Cardiac muscle cell (in vitro differentiated cells and primary cell): ENCODE data around the gene CCDC90B. TPM values are rescaled to one million over a fixed set of nuclear protein-coding genes. Genes with fewer than 3 reads are reported as not detected.
"Not testable (repeated sequence)": the region's sequence is repeated elsewhere in the genome, so short reads cannot be mapped to it uniquely, and the experiment has no call there.

ENCODE experiments used
- DNase-seq, 2 donors: peaks; one replicate each; pipeline versions ENCODE4 v3.0.0 to v3.0.0-alpha.2; 2010 to 2017; ENCODE audit warnings: low read depth in 1 of 2, low spot score in 1 of 2
- H3K27ac ChIP-seq: fragments of 200-600 bp; sonication (generic); 2 replicates; pipeline ENCODE4 v1.5.1; 2016
- H3K27me3 ChIP-seq: fragments of 200-600 bp; sonication (generic); 2 replicates; pipeline ENCODE4 v1.6.0; 2016; ENCODE audit warnings: control low read depth
- H3K36me3 ChIP-seq: fragments of 200-600 bp; sonication (generic); 2 replicates; pipeline ENCODE4 v1.5.1; 2016; ENCODE audit warnings: control low read depth
- H3K4me1 ChIP-seq: fragments of 200-600 bp; sonication (generic); 2 replicates; pipeline ENCODE4 v1.8.1; 2017; ENCODE audit warnings: low read depth, mild to moderate bottlenecking, mixed run types
- H3K4me3 ChIP-seq: fragments of 200-600 bp; sonication (generic); 2 replicates; pipeline ENCODE4 v1.5.1; 2016; ENCODE audit warnings: mild to moderate bottlenecking
- H3K9me3 ChIP-seq: fragments of 200-600 bp; sonication (generic); 2 replicates; pipeline ENCODE4 v1.5.1; 2017; ENCODE audit warnings: low read depth, mild to moderate bottlenecking, control low read depth
- CTCF ChIP-seq: IDR thresholded peaks from 2 replicates; pipeline ENCODE4 v1.5.1; 2012; ENCODE audit warnings: low read depth, mild to moderate bottlenecking, low read length
- polyA plus RNA-seq: library from polyadenylated mRNA; unstranded; fragments of >200 nt; fragmentation: Nextera tagmentation; extraction: Ambion mirVana; gene quantifications from 2 replicates; pipeline ENCODE4 v1.2.1, GENCODE V29; 2016
- total RNA-seq: library from RNA; depleted of rRNA; stranded (reverse); fragments of >200 nt; gene quantifications from 2 replicates; pipeline ENCODE4 v1.2.3, GENCODE V29; 2016

CCDC90B gene
- total and polyA plus RNA-seq, 2 experiments from 2014 or later: 58.8 to 94.1 TPM

GRCh38 chr11:83272627-83273026 lies 13.5 kb downstream of the CCDC90B start:
- Histone ChIP-seq H3K36me3 (peaks cover 43% of the 10 kb centered on the region), H3K27ac (no peak overlapping the region), H3K4me1 (no peaks in the 10 kb centered on the region), H3K9me3 (no peaks in the 10 kb centered on the region), H3K4me3 (no peak overlapping the region), H3K27me3 (no peaks in the 10 kb centered on the region)
- DNase-seq: peak in 1 of 2 donors; percentile 34
- TF ChIP-seq CTCF: no peak

- H3K9me3 ChIP-seq, H3K4me1 ChIP-seq, H3K4me3 ChIP-seq, H3K27ac ChIP-seq, DNase-seq, H3K27me3 ChIP-seq: not testable (repeated sequence)
- H3K36me3 ChIP-seq: peaks cover 42% of the 10 kb centered on the region
These were observed 14.4 kb downstream of the CCDC90B start for GRCh38 chr11:83271734-83272133.

GRCh38 chr11:83269080-83269479 lies 17.1 kb downstream of the CCDC90B start:
- not testable (repeated sequence) for H3K27me3 ChIP-seq, DNase-seq, H3K27ac ChIP-seq, H3K4me3 ChIP-seq, H3K9me3 ChIP-seq, H3K4me1 ChIP-seq
- H3K36me3 ChIP-seq: peaks cover 30% of the 10 kb centered on the region

GRCh38 chr11:83265331-83265730 lies 20.8 kb downstream of the CCDC90B start:
- no peak for DNase-seq
- peaks cover 17% of the 10 kb centered on the region for H3K36me3 ChIP-seq
- H3K9me3 ChIP-seq: no peaks in the 10 kb centered on the region
- no peak overlapping the region for H3K4me3 ChIP-seq
- no peaks in the 10 kb centered on the region for H3K4me1 ChIP-seq
- no peak overlapping the region for H3K27ac ChIP-seq
- TF ChIP-seq CTCF: no peak
- no peaks in the 10 kb centered on the region for H3K27me3 ChIP-seq

DNA sequence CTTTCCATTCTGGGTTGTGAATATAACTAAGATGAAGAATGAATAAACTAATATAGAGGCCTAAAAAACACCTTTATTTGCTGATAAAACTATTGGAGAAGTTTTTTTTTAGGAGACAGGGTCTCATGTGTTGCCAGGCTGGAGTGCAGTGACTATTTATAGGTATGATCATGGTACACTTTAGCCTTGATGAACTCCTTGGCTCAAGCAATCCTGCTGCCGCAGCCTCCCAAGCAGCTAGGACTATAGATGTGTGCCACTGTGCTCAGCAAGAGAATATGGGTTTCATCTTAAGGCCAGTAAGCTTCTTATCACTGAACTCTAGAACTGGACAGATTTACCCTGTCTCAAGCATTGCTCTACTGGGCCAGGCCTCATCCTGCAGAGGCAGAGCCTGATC lies 26.6 kb downstream of the CCDC90B start:
- Histone ChIP-seq H3K4me3 (no peak overlapping the region), H3K27ac (peak overlapping the region; percentile 61), H3K36me3 (peaks cover 9% of the 10 kb centered on the region), H3K4me1 (no peaks in the 10 kb centered on the region), H3K27me3 (no peaks in the 10 kb centered on the region), H3K9me3 (no peaks in the 10 kb centered on the region)
- no peak for DNase-seq
- no peak for TF ChIP-seq CTCF

DNA sequence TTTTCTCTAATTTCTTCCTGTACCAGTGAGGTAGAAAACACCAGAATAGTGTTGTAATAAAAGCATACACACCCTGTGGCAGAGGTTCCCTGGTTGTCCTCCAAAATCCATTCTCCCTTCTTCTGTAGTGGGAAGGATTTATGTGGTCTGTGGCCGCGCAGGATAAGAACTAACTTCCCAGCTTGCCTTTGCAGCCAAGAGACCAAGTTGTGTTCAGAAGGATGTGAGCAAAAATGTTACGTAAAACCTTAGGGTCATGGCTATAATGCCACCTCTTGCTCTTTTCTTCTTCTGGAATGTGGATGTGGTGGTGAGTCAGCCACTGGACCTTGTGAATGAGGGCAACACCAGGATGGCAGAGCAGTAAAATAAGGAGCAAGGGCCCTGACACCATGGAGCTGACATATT lies 28.4 kb downstream of the CCDC90B start:
- no peak for TF ChIP-seq CTCF
- H3K36me3 ChIP-seq: peaks cover 4% of the 10 kb centered on the region
- H3K27ac ChIP-seq: no peak overlapping the region
- no peaks in the 10 kb centered on the region for H3K9me3 ChIP-seq
- H3K4me3 ChIP-seq: no peak overlapping the region
- peak in 1 of 2 donors; percentile 80 for DNase-seq
- H3K4me1 ChIP-seq: no peaks in the 10 kb centered on the region
- no peaks in the 10 kb centered on the region for H3K27me3 ChIP-seq

DNA sequence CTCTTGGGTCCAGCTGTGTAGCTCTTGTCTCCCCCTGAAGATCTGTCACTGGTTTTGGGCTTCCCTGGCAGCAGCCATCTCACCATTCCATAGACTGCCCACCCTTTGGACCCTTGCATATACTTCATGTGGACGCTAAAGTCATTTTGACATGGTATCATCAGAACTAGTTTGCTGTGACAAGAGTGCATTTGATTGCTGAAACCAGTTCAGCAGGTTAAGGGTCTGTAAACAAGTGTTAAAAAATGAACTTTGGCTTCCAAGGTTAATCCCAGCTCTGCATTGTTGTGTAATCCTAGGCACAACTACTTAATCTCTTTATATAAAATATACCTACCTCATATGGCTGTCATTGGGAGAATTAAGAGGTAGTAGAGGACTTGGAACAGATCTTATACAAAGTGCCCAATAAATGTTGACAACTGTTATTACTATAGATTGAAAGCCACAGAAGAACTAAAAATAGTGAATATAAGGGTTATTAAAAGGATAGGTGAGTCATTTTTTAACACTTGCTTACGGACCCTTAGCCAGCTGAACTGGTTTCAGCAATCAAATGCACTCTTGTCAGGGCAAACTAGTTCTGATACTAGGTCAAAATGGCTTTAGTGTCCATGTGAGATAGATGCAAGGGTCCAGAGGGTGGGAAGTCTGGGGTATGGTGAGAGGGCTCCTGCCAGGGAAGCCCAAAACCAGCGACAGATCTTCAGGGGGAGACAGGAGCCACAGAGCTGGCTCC lies 29.4 kb downstream of the CCDC90B start:
- Histone ChIP-seq H3K27ac (no peak overlapping the region), H3K4me1 (no peaks in the 10 kb centered on the region), H3K4me3 (no peak overlapping the region), H3K9me3 (no peaks in the 10 kb centered on the region), H3K36me3 (peaks cover 4% of the 10 kb centered on the region), H3K27me3 (no peaks in the 10 kb centered on the region)
- DNase-seq: no peak
- TF ChIP-seq CTCF: no peak
